ENCODE measurements around the gene PIAS1.
"Not testable (repeated sequence)": the region's sequence is repeated elsewhere in the genome, so short reads cannot be mapped to it uniquely, and the experiment has no call there.

The PIAS1 gene

GRCh38 chr15:68053701-68054627 lies at the start of gene PIAS1:
TSS of gene PIAS1 (plus strand) at chr15:68054315. CDS start at chr15:68054327, 12 bp downstream.
- peak; percentile 89 for DNase-seq (ENCODE audit: low read depth)

- DNase-seq (ENCODE audit: low read depth): not testable (repeated sequence)
Measured at GRCh38 chr15:68007642-68008041, 46.5 kb upstream of the PIAS1 start.

GRCh38 chr15:68010361-68011153 lies 43.6 kb upstream of the PIAS1 start:
- DNase-seq (ENCODE audit: low read depth): no peak

GRCh38 chr15:68012911-68013310 lies 41.2 kb upstream of the PIAS1 start:
- DNase-seq (ENCODE audit: low read depth): no peak

- no peak for DNase-seq (ENCODE audit: low read depth)
Measured at GRCh38 chr15:68014219-68014618, 39.9 kb upstream of the PIAS1 start.

- DNase-seq (ENCODE audit: low read depth): no peak
Measured at GRCh38 chr15:68015244-68015643, 38.9 kb upstream of the PIAS1 start.

GRCh38 chr15:68017201-68017600 lies 36.9 kb upstream of the PIAS1 start:
- no peak for DNase-seq (ENCODE audit: low read depth)

GRCh38 chr15:68018797-68019444 lies 35.2 kb upstream of the PIAS1 start:
- no peak for DNase-seq (ENCODE audit: low read depth)

- DNase-seq (ENCODE audit: low read depth): no peak
Measured at GRCh38 chr15:68019814-68020525, 34.1 kb upstream of the PIAS1 start.

- no peak for DNase-seq (ENCODE audit: low read depth)
Measured at GRCh38 chr15:68020685-68021084, 33.4 kb upstream of the PIAS1 start.

GRCh38 chr15:68022061-68022460 lies 32.1 kb upstream of the PIAS1 start:
- no peak for DNase-seq (ENCODE audit: low read depth)

GRCh38 chr15:68023307-68024101 lies 30.6 kb upstream of the PIAS1 start:
- no peak for DNase-seq (ENCODE audit: low read depth)

- DNase-seq (ENCODE audit: low read depth): no peak
Measured at GRCh38 chr15:68025835-68026424, 28.2 kb upstream of the PIAS1 start.

- DNase-seq (ENCODE audit: low read depth): no peak
Measured at GRCh38 chr15:68027388-68027787, 26.7 kb upstream of the PIAS1 start.

- no peak for DNase-seq (ENCODE audit: low read depth)
Measured at GRCh38 chr15:68028137-68028887, 25.8 kb upstream of the PIAS1 start.

GRCh38 chr15:68028888-68029207 lies 25.3 kb upstream of the PIAS1 start:
- no peak for DNase-seq (ENCODE audit: low read depth)

- no peak for DNase-seq (ENCODE audit: low read depth)
Measured at GRCh38 chr15:68029959-68030358, 24.2 kb upstream of the PIAS1 start.

- DNase-seq (ENCODE audit: low read depth): no peak
Measured at GRCh38 chr15:68031404-68031803, 22.7 kb upstream of the PIAS1 start.

- DNase-seq (ENCODE audit: low read depth): no peak
Measured at GRCh38 chr15:68032672-68033071, 21.4 kb upstream of the PIAS1 start.

GRCh38 chr15:68034081-68034480 lies 20.0 kb upstream of the PIAS1 start:
- DNase-seq (ENCODE audit: low read depth): no peak
